Parathyroid adenoma (tissue), 2 donors: Measurements from ENCODE around the gene SPOCK1.

Source experiments
- H2AFZ ChIP-seq: fragments of 300-600 bp; sonication (generic); one replicate; pipeline ENCODE4 v1.7.0; 2017; ENCODE audit warnings: antibody characterized with exemption, mild to moderate bottlenecking
- H3K27ac ChIP-seq: fragments of 300-600 bp; sonication (generic); one replicate; pipeline ENCODE4 v1.7.0; 2017
- H3K27me3 ChIP-seq: fragments of 300-600 bp; sonication (generic); one replicate; pipeline ENCODE4 v1.7.0; 2017; ENCODE audit warnings: low read length; ENCODE audit not compliant: control insufficient read depth, insufficient read depth
- H3K36me3 ChIP-seq: fragments of 300-600 bp; sonication (generic); one replicate; pipeline ENCODE4 v1.7.0; 2017; ENCODE audit warnings: low read length; ENCODE audit not compliant: control insufficient read depth, insufficient read depth
- H3K4me1 ChIP-seq: fragments of 300-600 bp; sonication (generic); one replicate; pipeline ENCODE4 v1.7.0; 2017; ENCODE audit warnings: control low read depth
- H3K4me2 ChIP-seq: fragments of 300-600 bp; sonication (generic); one replicate; pipeline ENCODE4 v1.7.0; 2017; ENCODE audit warnings: low read length
- H3K4me3 ChIP-seq: fragments of 300-600 bp; sonication (generic); one replicate; pipeline ENCODE4 v1.7.0; 2017; ENCODE audit warnings: low read depth, low read length
- H3K79me2 ChIP-seq: fragments of 300-600 bp; sonication (generic); one replicate; pipeline ENCODE4 v1.7.0; 2017; ENCODE audit warnings: control low read depth
- H3K9ac ChIP-seq: fragments of 300-600 bp; sonication (generic); one replicate; pipeline ENCODE4 v1.7.0; 2017; ENCODE audit warnings: mild to moderate bottlenecking
- H3K9me3 ChIP-seq: fragments of 300-600 bp; sonication (generic); one replicate; pipeline ENCODE4 v1.7.0; 2017; ENCODE audit warnings: low read length; ENCODE audit not compliant: control insufficient read depth
- TF ChIP-seq, protein P1 (sequence below): fragments of 300-600 bp; sonication (generic); IDR thresholded peaks from one replicate; pipeline ENCODE4 v1.7.0; 2017; ENCODE audit warnings: antibody characterized with exemption, mild to moderate bottlenecking
- donor health status: primary hyperparathyroidism.

SPOCK1 gene

DNA sequence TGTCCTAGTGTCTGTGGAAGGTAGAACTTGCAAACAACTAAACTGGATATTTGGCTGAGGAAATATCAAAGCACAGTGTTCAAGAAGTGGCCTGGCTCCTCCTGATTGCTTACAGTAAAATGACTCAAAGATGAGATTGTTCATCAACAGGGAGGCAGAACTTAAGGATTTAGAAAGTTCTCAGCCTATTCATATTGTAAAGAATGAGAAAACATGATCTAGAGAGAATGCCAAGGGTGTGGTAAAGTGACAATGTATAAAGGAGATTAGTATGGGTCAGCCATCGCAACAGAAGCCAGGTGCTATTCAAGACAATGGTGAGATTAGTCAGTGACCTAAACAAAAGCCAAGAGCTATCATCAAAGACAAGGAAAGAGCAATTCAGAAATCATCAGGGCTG, 372.3 kb downstream of the SPOCK1 start:
- Histone ChIP-seq H3K9me3 (no peaks in the 10 kb centered on the region), H3K27me3 (no peaks in the 10 kb centered on the region), H3K27ac (no peak overlapping the region), H3K4me3 (no peak overlapping the region), H3K36me3 (no peaks in the 10 kb centered on the region), H3K4me1 (no peaks in the 10 kb centered on the region), H3K9ac (no peak overlapping the region), H2AFZ (no peak overlapping the region), H3K79me2 (no peaks in the 10 kb centered on the region), H3K4me2 (no peak overlapping the region)
- TF ChIP-seq, protein P1, sequence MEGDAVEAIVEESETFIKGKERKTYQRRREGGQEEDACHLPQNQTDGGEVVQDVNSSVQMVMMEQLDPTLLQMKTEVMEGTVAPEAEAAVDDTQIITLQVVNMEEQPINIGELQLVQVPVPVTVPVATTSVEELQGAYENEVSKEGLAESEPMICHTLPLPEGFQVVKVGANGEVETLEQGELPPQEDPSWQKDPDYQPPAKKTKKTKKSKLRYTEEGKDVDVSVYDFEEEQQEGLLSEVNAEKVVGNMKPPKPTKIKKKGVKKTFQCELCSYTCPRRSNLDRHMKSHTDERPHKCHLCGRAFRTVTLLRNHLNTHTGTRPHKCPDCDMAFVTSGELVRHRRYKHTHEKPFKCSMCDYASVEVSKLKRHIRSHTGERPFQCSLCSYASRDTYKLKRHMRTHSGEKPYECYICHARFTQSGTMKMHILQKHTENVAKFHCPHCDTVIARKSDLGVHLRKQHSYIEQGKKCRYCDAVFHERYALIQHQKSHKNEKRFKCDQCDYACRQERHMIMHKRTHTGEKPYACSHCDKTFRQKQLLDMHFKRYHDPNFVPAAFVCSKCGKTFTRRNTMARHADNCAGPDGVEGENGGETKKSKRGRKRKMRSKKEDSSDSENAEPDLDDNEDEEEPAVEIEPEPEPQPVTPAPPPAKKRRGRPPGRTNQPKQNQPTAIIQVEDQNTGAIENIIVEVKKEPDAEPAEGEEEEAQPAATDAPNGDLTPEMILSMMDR: no peak

DNA sequence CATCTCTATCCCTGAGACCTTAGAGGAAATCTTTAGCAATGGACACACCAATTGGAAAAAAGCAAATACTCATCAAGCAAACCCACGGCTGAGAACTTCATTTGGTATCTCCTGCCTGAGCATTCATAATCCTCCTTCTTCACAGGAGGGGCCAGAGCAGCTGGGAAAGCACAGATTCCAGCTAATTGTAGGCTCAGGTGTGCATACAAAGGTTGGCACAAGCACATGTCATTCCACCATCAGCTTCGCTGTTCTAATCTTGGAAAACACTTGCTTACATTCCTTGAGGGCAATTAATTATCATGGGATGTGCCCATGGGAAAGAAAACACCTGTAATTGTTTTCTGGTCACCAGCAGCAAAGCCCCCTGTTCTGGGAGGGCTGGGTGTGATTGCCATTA, 376.6 kb downstream of the SPOCK1 start:
- Histone ChIP-seq H3K9ac (no peak overlapping the region), H3K27ac (no peak overlapping the region), H3K27me3 (no peaks in the 10 kb centered on the region), H2AFZ (no peak overlapping the region), H3K4me3 (no peak overlapping the region), H3K4me2 (no peak overlapping the region), H3K9me3 (no peaks in the 10 kb centered on the region), H3K36me3 (no peaks in the 10 kb centered on the region), H3K4me1 (no peaks in the 10 kb centered on the region), H3K79me2 (no peaks in the 10 kb centered on the region)
- TF ChIP-seq, protein P1: no peak

DNA sequence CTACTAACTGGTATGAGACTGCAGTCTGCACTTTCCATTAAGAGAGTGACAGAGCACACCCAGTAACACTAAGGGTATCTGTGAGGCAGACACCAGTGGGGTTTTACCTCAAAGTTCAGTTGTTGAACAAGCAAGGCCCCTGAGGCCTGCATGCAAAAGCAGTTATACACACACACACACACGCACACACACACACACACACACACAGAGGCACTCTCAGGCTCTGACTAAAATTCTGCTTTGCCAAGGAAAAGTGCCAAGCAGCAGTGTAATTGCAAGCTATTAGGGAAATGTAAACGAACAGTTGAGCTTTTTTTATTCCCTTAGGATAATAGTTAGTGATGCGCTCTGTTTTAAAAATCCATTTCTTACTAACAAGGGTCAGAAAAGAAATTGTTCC, 377.1 kb downstream of the SPOCK1 start:
- Histone ChIP-seq H3K36me3 (no peaks in the 10 kb centered on the region), H3K27me3 (no peaks in the 10 kb centered on the region), H3K4me1 (no peaks in the 10 kb centered on the region), H3K79me2 (no peaks in the 10 kb centered on the region), H3K27ac (no peak overlapping the region), H3K4me3 (no peak overlapping the region), H3K9me3 (no peaks in the 10 kb centered on the region), H2AFZ (no peak overlapping the region), H3K9ac (no peak overlapping the region), H3K4me2 (no peak overlapping the region)
- TF ChIP-seq, protein P1: no peak

DNA sequence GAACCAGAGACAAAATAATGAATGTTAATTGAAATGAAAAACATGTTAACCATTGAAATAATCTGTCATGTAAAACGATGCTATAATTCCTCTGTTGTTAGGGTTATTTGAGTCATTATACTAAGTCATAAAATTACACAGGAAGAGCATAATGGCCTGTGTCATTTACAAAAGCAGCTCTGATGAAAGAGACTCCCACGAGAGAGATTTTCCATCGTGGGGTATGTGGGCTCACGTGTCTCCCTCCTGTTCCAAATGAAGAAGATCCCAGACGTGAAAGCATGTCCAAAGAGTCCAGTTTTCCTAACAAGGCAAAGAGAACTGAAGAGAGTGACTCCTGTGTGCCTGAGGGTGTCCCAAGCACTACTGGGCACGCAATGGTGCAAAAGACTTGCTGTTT, 379.8 kb downstream of the SPOCK1 start:
- H3K4me1 ChIP-seq: no peaks in the 10 kb centered on the region
- no peak overlapping the region for H3K4me2 ChIP-seq
- no peak overlapping the region for H3K4me3 ChIP-seq
- H3K9me3 ChIP-seq: no peaks in the 10 kb centered on the region
- no peaks in the 10 kb centered on the region for H3K79me2 ChIP-seq
- no peak overlapping the region for H2AFZ ChIP-seq
- no peak overlapping the region for H3K27ac ChIP-seq
- no peaks in the 10 kb centered on the region for H3K27me3 ChIP-seq
- TF ChIP-seq, protein P1: no peak
- H3K36me3 ChIP-seq: no peaks in the 10 kb centered on the region
- no peak overlapping the region for H3K9ac ChIP-seq

DNA sequence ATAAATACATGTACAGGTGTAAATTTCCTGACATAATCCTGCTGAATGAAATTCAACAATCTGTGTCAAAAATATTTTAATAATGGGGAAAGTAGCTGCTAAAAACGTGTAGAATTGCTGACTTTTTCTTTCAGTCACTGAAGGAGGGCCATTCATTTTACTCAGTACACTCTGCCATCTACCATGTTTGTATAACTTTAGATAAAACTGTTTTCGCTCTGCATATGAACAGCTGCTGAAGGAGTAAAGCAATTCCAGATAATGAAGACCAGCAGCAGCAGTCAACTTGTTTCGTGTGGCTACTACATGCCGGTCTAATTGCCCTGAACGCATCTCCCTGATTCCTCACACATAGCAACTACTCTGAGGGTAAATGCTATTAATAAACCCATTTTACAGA, 380.5 kb downstream of the SPOCK1 start:
- H3K27ac ChIP-seq: no peak overlapping the region
- TF ChIP-seq, protein P1: no peak
- no peaks in the 10 kb centered on the region for H3K9me3 ChIP-seq
- H3K4me2 ChIP-seq: no peak overlapping the region
- H3K79me2 ChIP-seq: no peaks in the 10 kb centered on the region
- H3K9ac ChIP-seq: no peak overlapping the region
- H3K27me3 ChIP-seq: no peaks in the 10 kb centered on the region
- H3K36me3 ChIP-seq: no peaks in the 10 kb centered on the region
- no peak overlapping the region for H2AFZ ChIP-seq
- no peaks in the 10 kb centered on the region for H3K4me1 ChIP-seq
- no peak overlapping the region for H3K4me3 ChIP-seq
